Liver (tissue), 9 donors: ENCODE results near the gene MUL1. TPM values are rescaled to one million over a fixed set of nuclear protein-coding genes. Genes with fewer than 3 reads are reported as not detected.

Experiments used
- DNase-seq: peaks from one replicate; pipeline ENCODE4 v3.0.0-alpha.2; 2017; ENCODE audit warnings: low spot score
- H3K27ac ChIP-seq, 2 donors: one replicate each; pipeline ENCODE4 v1.7.0; 2013; ENCODE audit warnings: inconsistent platforms in 2 of 2, low read length in 2 of 2, control low read depth in 1 of 2, low read depth in 1 of 2, mild to moderate bottlenecking in 1 of 2
- H3K27me3 ChIP-seq, 4 donors: one replicate each; pipeline versions ENCODE4 v1.6.1 to v1.7.0; 2013; ENCODE audit warnings: low read length in 3 of 4, inconsistent platforms in 1 of 4, mild to moderate bottlenecking in 1 of 4, moderate library complexity in 1 of 4; ENCODE audit not compliant: control insufficient read depth in 4 of 4, insufficient read depth in 4 of 4
- H3K36me3 ChIP-seq, 4 donors: one replicate each; pipeline versions ENCODE4 v1.6.1 to v1.7.0; 2013; ENCODE audit warnings: low read length in 3 of 4, mild to moderate bottlenecking in 3 of 4, low read depth in 1 of 4, moderate library complexity in 1 of 4; ENCODE audit not compliant: control insufficient read depth in 4 of 4, insufficient read depth in 3 of 4
- H3K4me1 ChIP-seq, 4 donors: one replicate each; pipeline versions ENCODE4 v1.6.1 to v1.7.0; 2013; ENCODE audit warnings: low read length in 3 of 4, mild to moderate bottlenecking in 3 of 4, moderate library complexity in 1 of 4; ENCODE audit not compliant: control insufficient read depth in 4 of 4, insufficient read depth in 4 of 4
- H3K4me3 ChIP-seq, 3 donors: one replicate each; pipeline versions ENCODE4 v1.6.1 to v1.7.0; 2013; ENCODE audit warnings: low read length in 3 of 3, control low read depth in 1 of 3, low read depth in 1 of 3, mild to moderate bottlenecking in 1 of 3
- H3K9ac ChIP-seq, 2 donors: one replicate each; pipeline ENCODE4 v1.7.0; 2013; ENCODE audit warnings: low read length in 2 of 2, mild to moderate bottlenecking in 2 of 2, moderate library complexity in 2 of 2, control low read depth in 1 of 2, low read depth in 1 of 2
- H3K9me3 ChIP-seq, 4 donors: one replicate each; pipeline versions ENCODE4 v1.6.1 to v1.7.0; 2013; ENCODE audit warnings: low read length in 3 of 4; ENCODE audit not compliant: control insufficient read depth in 4 of 4
- EGR1 ChIP-seq, 2 donors: IDR thresholded peaks; 2 replicates each; pipeline ENCODE4 v1.6.1; 2016 to 2018; ENCODE audit warnings: antibody characterized with exemption in 2 of 2, low read depth in 2 of 2
- FOXA1 ChIP-seq: IDR thresholded peaks from 2 replicates; pipeline ENCODE4 v1.6.1; 2016; ENCODE audit warnings: antibody characterized with exemption
- FOXA2 ChIP-seq: IDR thresholded peaks from 2 replicates; pipeline ENCODE4 v1.6.1; 2016; ENCODE audit warnings: antibody characterized with exemption
- GABPA ChIP-seq, 2 donors: IDR thresholded peaks in 1 of 2; conservative IDR thresholded peaks in 1 of 2; 2 replicates each; pipeline ENCODE4 v1.6.1; 2016; ENCODE audit warnings: antibody characterized with exemption in 2 of 2, mild to moderate bottlenecking in 1 of 2, moderate library complexity in 1 of 2
- HNF4A ChIP-seq, 2 donors: conservative IDR thresholded peaks; 2 replicates each; pipeline ENCODE4 v1.6.1; 2016; ENCODE audit warnings: antibody characterized with exemption in 2 of 2, mild to moderate bottlenecking in 2 of 2
- HNF4G ChIP-seq: IDR thresholded peaks from 2 replicates; pipeline ENCODE4 v1.6.1; 2016; ENCODE audit warnings: antibody characterized with exemption
- JUND ChIP-seq, 2 donors: IDR thresholded peaks; 2 replicates each; pipeline ENCODE4 v1.6.1; 2016; ENCODE audit warnings: antibody characterized with exemption in 2 of 2
- NR2F2 ChIP-seq: IDR thresholded peaks from 2 replicates; pipeline ENCODE4 v1.6.1; 2016; ENCODE audit warnings: antibody characterized with exemption
- RAD21 ChIP-seq, 2 donors: IDR thresholded peaks; 2 replicates each; pipeline ENCODE4 v1.6.1; 2016; ENCODE audit warnings: antibody characterized with exemption in 2 of 2, mild to moderate bottlenecking in 2 of 2
- RXRA ChIP-seq, 2 donors: IDR thresholded peaks; 2 replicates each; pipeline ENCODE4 v1.6.1; 2017 to 2018; ENCODE audit warnings: antibody characterized with exemption in 2 of 2, mild to moderate bottlenecking in 1 of 2
- SP1 ChIP-seq: IDR thresholded peaks from 2 replicates; pipeline ENCODE4 v1.6.1; 2018; ENCODE audit warnings: antibody characterized with exemption, mild to moderate bottlenecking
- TAF1 ChIP-seq: conservative IDR thresholded peaks from 2 replicates; pipeline ENCODE4 v1.6.1; 2016; ENCODE audit warnings: antibody characterized with exemption, mild to moderate bottlenecking
- YY1 ChIP-seq: IDR thresholded peaks from 2 replicates; pipeline ENCODE4 v1.6.1; 2016; ENCODE audit warnings: antibody characterized with exemption, mild to moderate bottlenecking
- WGBS: extraction: QIAGEN DNeasy Blood & Tissue Kit; methylation state at CpG from one replicate; pipeline ENCODE4 v1.1.7; 2013; 5-methylcytosine and 5-hydroxymethylcytosine counted together
- polyA plus RNA-seq, 2 donors: library from polyadenylated mRNA; stranded (reverse) in 1 of 2; unstranded in 1 of 2; fragments of 200-250 nt in 1 of 2; fragments of >200 nt in 1 of 2; fragmentation: Nextera tagmentation in 1 of 2; extraction: Ambion mirVana in 1 of 2; gene quantifications; one replicate each; pipeline versions ENCODE4 v1.2.1 to v1.2.3, GENCODE V29; 2013 to 2015
- total RNA-seq, 2 donors: library from RNA; depleted of rRNA; stranded (reverse); fragments of >200 nt; gene quantifications; one replicate each; pipeline ENCODE4 v1.2.3, GENCODE V29; 2014
- TF ChIP-seq, protein P1 (sequence below): IDR thresholded peaks from 2 replicates; pipeline ENCODE4 v1.6.1; 2016; ENCODE audit warnings: antibody characterized with exemption
- TF ChIP-seq, protein P2 (sequence below): IDR thresholded peaks from 2 replicates; pipeline ENCODE4 v1.6.1; 2016; ENCODE audit warnings: antibody characterized with exemption, mild to moderate bottlenecking
- TF ChIP-seq, protein P3 (sequence below): IDR thresholded peaks from 2 replicates; pipeline ENCODE4 v1.6.1; 2016; ENCODE audit warnings: antibody characterized with exemption
- TF ChIP-seq, protein P4 (sequence below): fragments of 150-350 bp; IDR thresholded peaks from 2 replicates; pipeline ENCODE4 v1.5.1; 2017; ENCODE audit warnings: improper control_type of control experiment, low read depth, low read length; ENCODE audit not compliant: missing input control
- TF ChIP-seq, protein P5 (sequence below): IDR thresholded peaks from 2 replicates; pipeline ENCODE4 v1.6.1; 2016; ENCODE audit warnings: antibody characterized with exemption
- donor health status: healthy.
- donor health status: healthy.
- donor health status: healthy.
- donor health status: healthy.
- donor health status: healthy.

The MUL1 gene
- total and polyA plus RNA-seq, 4 donors: 9.5 to 19.4 (median 16.8) TPM

DNA sequence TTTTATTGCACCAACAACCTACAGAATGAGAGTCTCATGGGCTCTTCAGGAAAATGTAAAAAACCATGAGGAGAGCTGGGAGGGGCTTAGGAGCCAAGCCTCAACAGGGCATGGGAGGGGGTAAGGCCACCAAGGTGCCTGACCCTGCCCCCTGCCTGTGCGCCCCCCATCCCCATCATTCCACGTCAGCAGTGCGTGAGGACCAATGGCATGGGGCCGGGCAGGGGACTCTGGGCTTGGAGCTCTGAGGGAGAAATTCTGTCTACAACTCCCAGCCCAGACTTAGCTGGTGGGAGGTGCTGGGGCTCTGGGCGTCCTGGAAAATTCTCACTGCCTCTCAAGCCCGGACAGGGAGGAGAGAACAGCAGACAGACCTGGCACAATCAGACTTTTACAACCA is 16.8 kb downstream of the MUL1 start:
- DNase-seq: no peak
- no peaks in the 10 kb centered on the region for H3K9me3 ChIP-seq
- no peaks in the 10 kb centered on the region for H3K36me3 ChIP-seq
- H3K4me1 ChIP-seq: peaks cover 6 to 24% (median 12%) of the 10 kb centered on the region in 4 donors
- no peak overlapping the region for H3K4me3 ChIP-seq
- TF ChIP-seq YY1: no peak
- no peak for TF ChIP-seq HNF4A (conservative IDR thresholded peaks at IDR 0.05)
- no peak for TF ChIP-seq RXRA (IDR thresholded peaks at IDR 0.05)
- TF ChIP-seq FOXA2: no peak
- TF ChIP-seq, protein P1, sequence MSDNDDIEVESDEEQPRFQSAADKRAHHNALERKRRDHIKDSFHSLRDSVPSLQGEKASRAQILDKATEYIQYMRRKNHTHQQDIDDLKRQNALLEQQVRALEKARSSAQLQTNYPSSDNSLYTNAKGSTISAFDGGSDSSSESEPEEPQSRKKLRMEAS: no peak
- TF ChIP-seq, protein P2, sequence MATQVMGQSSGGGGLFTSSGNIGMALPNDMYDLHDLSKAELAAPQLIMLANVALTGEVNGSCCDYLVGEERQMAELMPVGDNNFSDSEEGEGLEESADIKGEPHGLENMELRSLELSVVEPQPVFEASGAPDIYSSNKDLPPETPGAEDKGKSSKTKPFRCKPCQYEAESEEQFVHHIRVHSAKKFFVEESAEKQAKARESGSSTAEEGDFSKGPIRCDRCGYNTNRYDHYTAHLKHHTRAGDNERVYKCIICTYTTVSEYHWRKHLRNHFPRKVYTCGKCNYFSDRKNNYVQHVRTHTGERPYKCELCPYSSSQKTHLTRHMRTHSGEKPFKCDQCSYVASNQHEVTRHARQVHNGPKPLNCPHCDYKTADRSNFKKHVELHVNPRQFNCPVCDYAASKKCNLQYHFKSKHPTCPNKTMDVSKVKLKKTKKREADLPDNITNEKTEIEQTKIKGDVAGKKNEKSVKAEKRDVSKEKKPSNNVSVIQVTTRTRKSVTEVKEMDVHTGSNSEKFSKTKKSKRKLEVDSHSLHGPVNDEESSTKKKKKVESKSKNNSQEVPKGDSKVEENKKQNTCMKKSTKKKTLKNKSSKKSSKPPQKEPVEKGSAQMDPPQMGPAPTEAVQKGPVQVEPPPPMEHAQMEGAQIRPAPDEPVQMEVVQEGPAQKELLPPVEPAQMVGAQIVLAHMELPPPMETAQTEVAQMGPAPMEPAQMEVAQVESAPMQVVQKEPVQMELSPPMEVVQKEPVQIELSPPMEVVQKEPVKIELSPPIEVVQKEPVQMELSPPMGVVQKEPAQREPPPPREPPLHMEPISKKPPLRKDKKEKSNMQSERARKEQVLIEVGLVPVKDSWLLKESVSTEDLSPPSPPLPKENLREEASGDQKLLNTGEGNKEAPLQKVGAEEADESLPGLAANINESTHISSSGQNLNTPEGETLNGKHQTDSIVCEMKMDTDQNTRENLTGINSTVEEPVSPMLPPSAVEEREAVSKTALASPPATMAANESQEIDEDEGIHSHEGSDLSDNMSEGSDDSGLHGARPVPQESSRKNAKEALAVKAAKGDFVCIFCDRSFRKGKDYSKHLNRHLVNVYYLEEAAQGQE: no peak
- TF ChIP-seq, protein P3, sequence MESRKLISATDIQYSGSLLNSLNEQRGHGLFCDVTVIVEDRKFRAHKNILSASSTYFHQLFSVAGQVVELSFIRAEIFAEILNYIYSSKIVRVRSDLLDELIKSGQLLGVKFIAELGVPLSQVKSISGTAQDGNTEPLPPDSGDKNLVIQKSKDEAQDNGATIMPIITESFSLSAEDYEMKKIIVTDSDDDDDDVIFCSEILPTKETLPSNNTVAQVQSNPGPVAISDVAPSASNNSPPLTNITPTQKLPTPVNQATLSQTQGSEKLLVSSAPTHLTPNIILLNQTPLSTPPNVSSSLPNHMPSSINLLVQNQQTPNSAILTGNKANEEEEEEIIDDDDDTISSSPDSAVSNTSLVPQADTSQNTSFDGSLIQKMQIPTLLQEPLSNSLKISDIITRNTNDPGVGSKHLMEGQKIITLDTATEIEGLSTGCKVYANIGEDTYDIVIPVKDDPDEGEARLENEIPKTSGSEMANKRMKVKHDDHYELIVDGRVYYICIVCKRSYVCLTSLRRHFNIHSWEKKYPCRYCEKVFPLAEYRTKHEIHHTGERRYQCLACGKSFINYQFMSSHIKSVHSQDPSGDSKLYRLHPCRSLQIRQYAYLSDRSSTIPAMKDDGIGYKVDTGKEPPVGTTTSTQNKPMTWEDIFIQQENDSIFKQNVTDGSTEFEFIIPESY: no peak
- TF ChIP-seq, protein P4, sequence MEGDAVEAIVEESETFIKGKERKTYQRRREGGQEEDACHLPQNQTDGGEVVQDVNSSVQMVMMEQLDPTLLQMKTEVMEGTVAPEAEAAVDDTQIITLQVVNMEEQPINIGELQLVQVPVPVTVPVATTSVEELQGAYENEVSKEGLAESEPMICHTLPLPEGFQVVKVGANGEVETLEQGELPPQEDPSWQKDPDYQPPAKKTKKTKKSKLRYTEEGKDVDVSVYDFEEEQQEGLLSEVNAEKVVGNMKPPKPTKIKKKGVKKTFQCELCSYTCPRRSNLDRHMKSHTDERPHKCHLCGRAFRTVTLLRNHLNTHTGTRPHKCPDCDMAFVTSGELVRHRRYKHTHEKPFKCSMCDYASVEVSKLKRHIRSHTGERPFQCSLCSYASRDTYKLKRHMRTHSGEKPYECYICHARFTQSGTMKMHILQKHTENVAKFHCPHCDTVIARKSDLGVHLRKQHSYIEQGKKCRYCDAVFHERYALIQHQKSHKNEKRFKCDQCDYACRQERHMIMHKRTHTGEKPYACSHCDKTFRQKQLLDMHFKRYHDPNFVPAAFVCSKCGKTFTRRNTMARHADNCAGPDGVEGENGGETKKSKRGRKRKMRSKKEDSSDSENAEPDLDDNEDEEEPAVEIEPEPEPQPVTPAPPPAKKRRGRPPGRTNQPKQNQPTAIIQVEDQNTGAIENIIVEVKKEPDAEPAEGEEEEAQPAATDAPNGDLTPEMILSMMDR: no peak
- no peak for TF ChIP-seq TAF1
- no peak for TF ChIP-seq NR2F2
- TF ChIP-seq EGR1 (IDR thresholded peaks at IDR 0.05; ENCODE audit: low read depth in 2 of 2): no peak
- TF ChIP-seq HNF4G: no peak
- TF ChIP-seq, protein P5, sequence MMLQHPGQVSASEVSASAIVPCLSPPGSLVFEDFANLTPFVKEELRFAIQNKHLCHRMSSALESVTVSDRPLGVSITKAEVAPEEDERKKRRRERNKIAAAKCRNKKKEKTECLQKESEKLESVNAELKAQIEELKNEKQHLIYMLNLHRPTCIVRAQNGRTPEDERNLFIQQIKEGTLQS: no peak
- no peak for TF ChIP-seq SP1
- 78% methylated on average over 6 of the region's 6 CpGs for WGBS
- H3K9ac ChIP-seq: no peak overlapping the region
- no peak overlapping the region for H3K27ac ChIP-seq
- H3K27me3 ChIP-seq: no peaks in the 10 kb centered on the region

DNA sequence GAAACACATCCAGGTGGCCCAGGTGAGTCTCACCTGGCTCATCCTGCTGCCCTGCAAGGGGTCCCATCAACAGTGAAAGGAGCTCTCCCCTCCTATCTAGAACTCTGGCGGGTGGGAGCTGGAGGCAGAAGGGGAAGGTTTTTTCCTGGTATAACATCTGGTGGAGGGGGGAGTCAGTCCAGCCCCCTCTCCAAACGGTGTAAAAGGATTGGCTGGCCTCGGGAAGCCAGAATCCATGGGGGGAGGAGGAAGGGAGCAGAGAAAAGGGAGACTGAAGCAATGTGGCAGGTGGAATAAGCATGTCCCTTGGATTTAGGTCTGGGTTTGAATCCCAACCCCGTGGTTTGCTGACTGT is 20.7 kb downstream of the MUL1 start:
- H3K27ac ChIP-seq: peak overlapping the region in 1 of 2 donors; percentile 90
- no peak for DNase-seq
- TF ChIP-seq YY1 (no peak), RAD21 (IDR thresholded peaks at IDR 0.05) (no peak), HNF4A (conservative IDR thresholded peaks at IDR 0.05) (no peak), JUND (IDR thresholded peaks at IDR 0.05) (no peak), GABPA (IDR thresholded peaks at IDR 0.05 in 1 of 2, conservative IDR thresholded peaks at IDR 0.05 in 1 of 2) (no peak), FOXA2 (no peak), FOXA1 (no peak), EGR1 (IDR thresholded peaks at IDR 0.05; ENCODE audit: low read depth in 2 of 2) (no peak), TAF1 (no peak), HNF4G (no peak), SP1 (no peak)
- TF ChIP-seq, protein P4: no peak
- TF ChIP-seq, protein P1: no peak
- TF ChIP-seq, protein P3: no peak
- 49% methylated on average over 4 of the region's 4 CpGs for WGBS
- no peak overlapping the region for H3K9ac ChIP-seq
- no peaks in the 10 kb centered on the region for H3K27me3 ChIP-seq
- peaks cover 6 to 34% (median 24%) of the 10 kb centered on the region in 4 donors for H3K4me1 ChIP-seq
- H3K36me3 ChIP-seq: no peaks in the 10 kb centered on the region
- H3K4me3 ChIP-seq: no peak overlapping the region
- no peaks in the 10 kb centered on the region for H3K9me3 ChIP-seq
